ENCODE data around the gene WRAP53.

- TF ChIP-seq CTCF (IDR thresholded peaks at IDR 0.05 in 8 of 11, conservative IDR thresholded peaks at IDR 0.05 in 3 of 11): no peak
- no peak for TF ChIP-seq POLR2AphosphoS5 (IDR thresholded peaks at IDR 0.05)
Observed at GRCh38 chr17:7651097-7651664, 37.1 kb upstream of the WRAP53 start.
